Measurements from ENCODE around the gene ZBTB38.

- TF ChIP-seq CTCF (IDR thresholded peaks at IDR 0.05) (no peak), POLR2A (IDR thresholded peaks at IDR 0.05) (no peak)
Measured at GRCh38 chr3:141330718-141331376, 37.5 kb upstream of the ZBTB38 start.
